Lower lobe of right lung (tissue), 2 donors: Measurements from ENCODE around the gene SOX5. TPM values are rescaled to one million over a fixed set of nuclear protein-coding genes. Genes with fewer than 3 reads are reported as not detected.

Experiments used
- ATAC-seq, 2 donors: fragments of 200-7000 bp; cut with Tn5 transposase; one replicate each; pipeline ENCODE4 v1.9.1; 2020 to 2022; ENCODE audit warnings: mild to moderate bottlenecking in 2 of 2, moderate library complexity in 2 of 2
- DNase-seq: peaks from one replicate; pipeline ENCODE4 v3.0.0-alpha.2; 2020
- H3K27ac ChIP-seq: fragments of 200-600 bp; one replicate; pipeline ENCODE4 v1.8.0; 2022
- H3K27me3 ChIP-seq: fragments of 200-600 bp; one replicate; pipeline ENCODE4 v1.8.0; 2022; ENCODE audit warnings: low read depth
- H3K36me3 ChIP-seq: fragments of 200-600 bp; one replicate; pipeline ENCODE4 v1.8.0; 2022; ENCODE audit warnings: mild to moderate bottlenecking
- H3K4me1 ChIP-seq: fragments of 200-600 bp; one replicate; pipeline ENCODE4 v1.8.0; 2022
- H3K4me3 ChIP-seq: fragments of 200-600 bp; one replicate; pipeline ENCODE4 v1.8.0; 2022; ENCODE audit warnings: mild to moderate bottlenecking
- H3K9me3 ChIP-seq: fragments of 200-600 bp; one replicate; pipeline ENCODE4 v1.8.0; 2022
- CTCF ChIP-seq: fragments of 200-600 bp; IDR thresholded peaks from one replicate; pipeline ENCODE4 v1.8.0; 2022; ENCODE audit warnings: antibody characterized with exemption, mild to moderate bottlenecking
- intact Hi-C: fragments of 100-400 bp; cut with DNase I; formaldehyde crosslinking; loops from one replicate; pipeline ENCODE4 v1.11.0; 2022
- total RNA-seq: library from RNA; stranded (reverse); fragmentation: NEBNext Ultra II Directional; extraction: Animal tissue kit (Norgen Biotek cat#: 25700); gene quantifications from one replicate; pipeline ENCODE4 v1.2.1, GENCODE V29; 2021
- donor health status: DM: no; HTN: yes; CAD: no; lungs with severe emphysema.

The SOX5 gene
- total RNA-seq, 1 donor from 2014 or later, result 14.0 TPM

GRCh38 chr12:23947395-23947794, 2.1 kb downstream of the SOX5 start:
- H3K4me3 ChIP-seq, result no peak overlapping the region
- DNase-seq, result no peak
- no peaks in the 10 kb centered on the region for H3K27me3 ChIP-seq
- no peak for TF ChIP-seq CTCF
- no peak overlapping the region for H3K27ac ChIP-seq
- no peaks in the 10 kb centered on the region for H3K9me3 ChIP-seq
- no peaks in the 10 kb centered on the region for H3K36me3 ChIP-seq
- no peak for ATAC-seq
- no peaks in the 10 kb centered on the region for H3K4me1 ChIP-seq
- intact Hi-C loops, result no loop called here

- H3K4me3 ChIP-seq, result no peak overlapping the region
- DNase-seq (no peak), ATAC-seq (no peak)
- no peaks in the 10 kb centered on the region for H3K9me3 ChIP-seq
- TF ChIP-seq CTCF, result no peak
- no peaks in the 10 kb centered on the region for H3K27me3 ChIP-seq
- no peak overlapping the region for H3K27ac ChIP-seq
- no peaks in the 10 kb centered on the region for H3K4me1 ChIP-seq
- no peaks in the 10 kb centered on the region for H3K36me3 ChIP-seq
- intact Hi-C loops, result no loop called here
Observed at GRCh38 chr12:23945249-23945648, 4.2 kb downstream of the SOX5 start.

GRCh38 chr12:23944067-23944466, 5.4 kb downstream of the SOX5 start:
- DNase-seq (no peak), ATAC-seq (no peak)
- Histone ChIP-seq H3K4me1 (no peaks in the 10 kb centered on the region), H3K27me3 (no peaks in the 10 kb centered on the region), H3K9me3 (no peaks in the 10 kb centered on the region), H3K36me3 (no peaks in the 10 kb centered on the region), H3K4me3 (no peak overlapping the region), H3K27ac (no peak overlapping the region)
- intact Hi-C loops, result no loop called here
- TF ChIP-seq CTCF, result no peak

- H3K36me3 ChIP-seq, result no peaks in the 10 kb centered on the region
- no peaks in the 10 kb centered on the region for H3K9me3 ChIP-seq
- intact Hi-C loops, result no loop called here
- no peak overlapping the region for H3K27ac ChIP-seq
- no peak for DNase-seq
- H3K4me1 ChIP-seq, result no peaks in the 10 kb centered on the region
- H3K4me3 ChIP-seq, result no peak overlapping the region
- no peaks in the 10 kb centered on the region for H3K27me3 ChIP-seq
- ATAC-seq, result no peak
- no peak for TF ChIP-seq CTCF
Observed at GRCh38 chr12:23942841-23943240, 6.6 kb downstream of the SOX5 start.

- no peak overlapping the region for H3K4me3 ChIP-seq
- ATAC-seq (no peak), DNase-seq (no peak)
- H3K27me3 ChIP-seq, result no peaks in the 10 kb centered on the region
- no peaks in the 10 kb centered on the region for H3K36me3 ChIP-seq
- H3K27ac ChIP-seq, result no peak overlapping the region
- no peaks in the 10 kb centered on the region for H3K9me3 ChIP-seq
- H3K4me1 ChIP-seq, result no peaks in the 10 kb centered on the region
- no peak for TF ChIP-seq CTCF
- intact Hi-C loops, result no loop called here
Observed at GRCh38 chr12:23941780-23942179, 7.7 kb downstream of the SOX5 start.

- no peak for TF ChIP-seq CTCF
Observed at GRCh38 chr12:23938422-23938821, 11.0 kb downstream of the SOX5 start.

More at GRCh38 chr12:23938422-23938821, 11.0 kb downstream of the SOX5 start:
- H3K9me3 ChIP-seq, result no peaks in the 10 kb centered on the region
- no peak overlapping the region for H3K4me3 ChIP-seq
- no peak for ATAC-seq
- no peak overlapping the region for H3K27ac ChIP-seq
- H3K4me1 ChIP-seq, result no peaks in the 10 kb centered on the region
- no peak for DNase-seq
- H3K36me3 ChIP-seq, result no peaks in the 10 kb centered on the region
- no peaks in the 10 kb centered on the region for H3K27me3 ChIP-seq
- intact Hi-C loops, result no loop called here
